Stimulated activated CD8-positive, alpha-beta memory T cell treated with anti-CD3 and anti-CD28 coated beads, Interleukin-15, amount 100 ng/mL, for 1 hour (primary cell): ENCODE data around the gene CAPZA2.
"Not testable (repeated sequence)": the region's sequence is repeated elsewhere in the genome, so short reads cannot be mapped to it uniquely, and the experiment has no call there.

Experiments used
- DNase-seq: peaks from one replicate; pipeline ENCODE4 v3.0.0-alpha.2; 2020; ENCODE audit warnings: low read depth

Gene CAPZA2

GRCh38 chr7:116862234-116862950 is at the start of gene CAPZA2:
Gene CAPZA2 (plus strand): TSS chr7:116862587. CDS start chr7:116862612, 25 bp downstream.
- peak; percentile 84 for DNase-seq

GRCh38 chr7:116812860-116813259 is 49.5 kb upstream of the CAPZA2 start:
- no peak for DNase-seq

- not testable (repeated sequence) for DNase-seq
These were observed 49.0 kb upstream of the CAPZA2 start for GRCh38 chr7:116813371-116813770.

- DNase-seq: no peak
These were observed 47.3 kb upstream of the CAPZA2 start for GRCh38 chr7:116815041-116815440.

GRCh38 chr7:116820149-116820548 is 42.2 kb upstream of the CAPZA2 start:
- DNase-seq: no peak

- DNase-seq: not testable (repeated sequence)
These were observed 40.7 kb upstream of the CAPZA2 start for GRCh38 chr7:116821647-116822046.

- no peak for DNase-seq
These were observed 37.9 kb upstream of the CAPZA2 start for GRCh38 chr7:116824449-116824848.

- DNase-seq: no peak
These were observed 34.1 kb upstream of the CAPZA2 start for GRCh38 chr7:116828281-116828680.

GRCh38 chr7:116829041-116829440 is 33.3 kb upstream of the CAPZA2 start:
- DNase-seq: no peak

GRCh38 chr7:116829493-116829892 is 32.9 kb upstream of the CAPZA2 start:
- no peak for DNase-seq

GRCh38 chr7:116832692-116833091 is 29.7 kb upstream of the CAPZA2 start:
- DNase-seq: no peak

GRCh38 chr7:116834815-116835504 is 27.4 kb upstream of the CAPZA2 start:
- DNase-seq: no peak

GRCh38 chr7:116836048-116836447 is 26.3 kb upstream of the CAPZA2 start:
- DNase-seq: no peak

- DNase-seq: no peak
These were observed 25.5 kb upstream of the CAPZA2 start for GRCh38 chr7:116836911-116837310.

- DNase-seq: no peak
These were observed 24.8 kb upstream of the CAPZA2 start for GRCh38 chr7:116837586-116837985.

- DNase-seq: no peak
These were observed 22.1 kb upstream of the CAPZA2 start for GRCh38 chr7:116840256-116840655.

GRCh38 chr7:116842371-116842770 is 20.0 kb upstream of the CAPZA2 start:
- DNase-seq: no peak

GRCh38 chr7:116843378-116843777 is 19.0 kb upstream of the CAPZA2 start:
- no peak for DNase-seq

- no peak for DNase-seq
These were observed 11.2 kb upstream of the CAPZA2 start for GRCh38 chr7:116851175-116851574.

GRCh38 chr7:116851671-116852070 is 10.7 kb upstream of the CAPZA2 start:
- DNase-seq: no peak

- DNase-seq: no peak
These were observed 8.3 kb upstream of the CAPZA2 start for GRCh38 chr7:116854132-116854531.

GRCh38 chr7:116857052-116857451 is 5.3 kb upstream of the CAPZA2 start:
- DNase-seq: no peak

- DNase-seq: no peak
These were observed 3.1 kb upstream of the CAPZA2 start for GRCh38 chr7:116859323-116859722.

- no peak for DNase-seq
These were observed 670 bp upstream of the CAPZA2 start for GRCh38 chr7:116861717-116862116.
